ENCODE data around the gene CDH11. TPM values are rescaled to one million over a fixed set of nuclear protein-coding genes. Genes with fewer than 3 reads are reported as not detected.

CDH11 gene
- total and polyA plus RNA-seq, 9 of the 15 experiments (the other 6 are each of a cell fraction or from before 2014, with no cell fraction given), result 0.18 TPM; not detected in 8

DNA sequence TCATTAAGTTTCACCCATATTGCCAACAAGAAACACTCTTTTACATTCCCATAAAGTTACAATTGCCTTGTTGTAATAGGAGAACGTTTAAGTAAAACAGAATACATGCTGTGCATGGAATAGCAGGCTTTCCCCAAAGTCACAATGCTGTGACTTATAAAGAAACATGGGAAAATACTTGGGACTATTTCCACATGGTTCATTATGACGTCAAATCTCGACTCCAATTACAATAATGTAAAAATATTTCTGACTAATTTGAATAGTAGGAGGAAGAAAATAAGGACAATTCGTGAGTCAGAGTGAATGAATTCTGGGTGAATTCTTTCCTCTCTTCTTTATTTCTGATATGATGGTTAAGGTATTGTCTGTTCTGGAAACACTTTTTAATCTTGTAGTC, 52.8 kb downstream of the CDH11 start (continued):
- TF ChIP-seq EWSR1 (IDR thresholded peaks at IDR 0.05; ENCODE audit: borderline replicate concordance, low read depth, partially characterized antibody), result no peak
- no peak for TF ChIP-seq JUN (IDR thresholded peaks at IDR 0.05; ENCODE audit: borderline replicate concordance, low read depth, low read length)
- TF ChIP-seq JUN (CRISPR knock-in tag; IDR thresholded peaks at IDR 0.05; ENCODE audit: borderline replicate concordance), result no peak
- no peak for TF ChIP-seq BHLHE40 (IDR thresholded peaks at IDR 0.05; ENCODE audit: low read length)
- no peak for TF ChIP-seq SAP30 (IDR thresholded peaks at IDR 0.05; ENCODE audit: borderline replicate concordance, insufficient read depth, low read depth, low read length, poor library complexity, severe bottlenecking)
- no peak for TF ChIP-seq RHOXF2B (CRISPR knock-in tag; conservative IDR thresholded peaks at IDR 0.05)
- no peak for TF ChIP-seq HNRNPL (IDR thresholded peaks at IDR 0.05; ENCODE audit: low read depth, low read length)
- no peak for TF ChIP-seq RNF219 (CRISPR knock-in tag; IDR thresholded peaks at IDR 0.05)
- TF ChIP-seq SREBF1 (IDR thresholded peaks at IDR 0.05; ENCODE audit: borderline replicate concordance, low read depth, low read length), result no peak
- no peak for TF ChIP-seq SMARCC2 (IDR thresholded peaks at IDR 0.05; ENCODE audit: low read depth)
- no peak for TF ChIP-seq ZBTB1 (CRISPR knock-in tag; IDR thresholded peaks at IDR 0.05; ENCODE audit: borderline replicate concordance, low read depth)
- TF ChIP-seq, protein P1, sequence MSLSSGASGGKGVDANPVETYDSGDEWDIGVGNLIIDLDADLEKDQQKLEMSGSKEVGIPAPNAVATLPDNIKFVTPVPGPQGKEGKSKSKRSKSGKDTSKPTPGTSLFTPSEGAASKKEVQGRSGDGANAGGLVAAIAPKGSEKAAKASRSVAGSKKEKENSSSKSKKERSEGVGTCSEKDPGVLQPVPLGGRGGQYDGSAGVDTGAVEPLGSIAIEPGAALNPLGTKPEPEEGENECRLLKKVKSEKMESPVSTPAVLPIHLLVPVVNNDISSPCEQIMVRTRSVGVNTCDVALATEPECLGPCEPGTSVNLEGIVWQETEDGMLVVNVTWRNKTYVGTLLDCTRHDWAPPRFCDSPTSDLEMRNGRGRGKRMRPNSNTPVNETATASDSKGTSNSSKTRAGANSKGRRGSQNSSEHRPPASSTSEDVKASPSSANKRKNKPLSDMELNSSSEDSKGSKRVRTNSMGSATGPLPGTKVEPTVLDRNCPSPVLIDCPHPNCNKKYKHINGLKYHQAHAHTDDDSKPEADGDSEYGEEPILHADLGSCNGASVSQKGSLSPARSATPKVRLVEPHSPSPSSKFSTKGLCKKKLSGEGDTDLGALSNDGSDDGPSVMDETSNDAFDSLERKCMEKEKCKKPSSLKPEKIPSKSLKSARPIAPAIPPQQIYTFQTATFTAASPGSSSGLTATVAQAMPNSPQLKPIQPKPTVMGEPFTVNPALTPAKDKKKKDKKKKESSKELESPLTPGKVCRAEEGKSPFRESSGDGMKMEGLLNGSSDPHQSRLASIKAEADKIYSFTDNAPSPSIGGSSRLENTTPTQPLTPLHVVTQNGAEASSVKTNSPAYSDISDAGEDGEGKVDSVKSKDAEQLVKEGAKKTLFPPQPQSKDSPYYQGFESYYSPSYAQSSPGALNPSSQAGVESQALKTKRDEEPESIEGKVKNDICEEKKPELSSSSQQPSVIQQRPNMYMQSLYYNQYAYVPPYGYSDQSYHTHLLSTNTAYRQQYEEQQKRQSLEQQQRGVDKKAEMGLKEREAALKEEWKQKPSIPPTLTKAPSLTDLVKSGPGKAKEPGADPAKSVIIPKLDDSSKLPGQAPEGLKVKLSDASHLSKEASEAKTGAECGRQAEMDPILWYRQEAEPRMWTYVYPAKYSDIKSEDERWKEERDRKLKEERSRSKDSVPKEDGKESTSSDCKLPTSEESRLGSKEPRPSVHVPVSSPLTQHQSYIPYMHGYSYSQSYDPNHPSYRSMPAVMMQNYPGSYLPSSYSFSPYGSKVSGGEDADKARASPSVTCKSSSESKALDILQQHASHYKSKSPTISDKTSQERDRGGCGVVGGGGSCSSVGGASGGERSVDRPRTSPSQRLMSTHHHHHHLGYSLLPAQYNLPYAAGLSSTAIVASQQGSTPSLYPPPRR (CRISPR knock-in tag; IDR thresholded peaks at IDR 0.05; ENCODE audit: borderline replicate concordance), result no peak

All from K562 (cell line).